MM.1S (cell line): ENCODE measurements around the gene PTPN18.

Experiments
- CTCF ChIP-seq: fragments of 300-600 bp; sonication (generic); IDR thresholded peaks from 2 replicates; pipeline ENCODE4 v1.5.1; 2016; ENCODE audit warnings: antibody characterized with exemption, low read length, mixed read lengths
- EZH2 ChIP-seq: fragments of 300-600 bp; sonication (generic); optimal IDR thresholded peaks from 2 replicates; pipeline ENCODE3; 2017; ENCODE audit warnings: low read depth, mild to moderate bottlenecking, antibody characterized with exemption, low read length, mixed read lengths

DNA sequence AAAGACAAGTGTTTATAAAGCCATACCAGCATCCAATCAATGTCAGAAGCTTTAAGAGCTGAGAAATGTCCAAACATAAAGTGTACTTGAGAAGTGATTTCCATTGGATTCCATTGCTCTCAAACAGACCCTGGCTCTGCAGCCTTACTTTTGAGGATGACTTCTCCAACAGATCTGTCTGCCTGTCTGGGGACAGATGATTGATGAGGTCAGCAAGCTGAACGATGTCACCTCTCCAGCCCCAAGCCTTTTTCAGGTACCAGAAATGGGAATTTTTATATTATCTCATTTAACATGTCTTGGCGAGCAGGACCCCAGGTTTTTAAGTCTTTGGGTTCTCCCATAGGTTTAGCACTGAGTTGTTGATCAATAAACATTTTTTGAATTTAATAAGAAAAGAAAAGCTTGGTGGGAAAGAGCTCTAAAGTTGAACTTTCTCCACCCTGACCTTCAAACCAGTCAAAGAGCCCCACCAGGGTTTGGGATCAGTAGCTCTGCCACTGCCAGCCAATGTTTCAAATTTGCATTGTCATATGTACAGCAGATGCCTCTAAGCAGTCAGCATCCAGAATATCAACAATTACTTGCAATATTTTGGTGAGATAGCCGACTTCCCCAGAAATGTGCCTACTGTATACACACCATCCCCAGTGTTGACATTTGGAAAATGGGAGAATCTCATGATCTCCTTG, 22.5 kb downstream of the PTPN18 start:
- TF ChIP-seq EZH2 (no peak), CTCF (no peak)
